Measurements from ENCODE around the gene PPP6R3. TPM values are rescaled to one million over a fixed set of nuclear protein-coding genes. Genes with fewer than 3 reads are reported as not detected.
A peak's percentile ranks its signal among the peaks of the same experiment; 100 is the strongest.

PPP6R3 gene
- total RNA-seq, 1 experiment from 2014 or later: 129 TPM

DNA sequence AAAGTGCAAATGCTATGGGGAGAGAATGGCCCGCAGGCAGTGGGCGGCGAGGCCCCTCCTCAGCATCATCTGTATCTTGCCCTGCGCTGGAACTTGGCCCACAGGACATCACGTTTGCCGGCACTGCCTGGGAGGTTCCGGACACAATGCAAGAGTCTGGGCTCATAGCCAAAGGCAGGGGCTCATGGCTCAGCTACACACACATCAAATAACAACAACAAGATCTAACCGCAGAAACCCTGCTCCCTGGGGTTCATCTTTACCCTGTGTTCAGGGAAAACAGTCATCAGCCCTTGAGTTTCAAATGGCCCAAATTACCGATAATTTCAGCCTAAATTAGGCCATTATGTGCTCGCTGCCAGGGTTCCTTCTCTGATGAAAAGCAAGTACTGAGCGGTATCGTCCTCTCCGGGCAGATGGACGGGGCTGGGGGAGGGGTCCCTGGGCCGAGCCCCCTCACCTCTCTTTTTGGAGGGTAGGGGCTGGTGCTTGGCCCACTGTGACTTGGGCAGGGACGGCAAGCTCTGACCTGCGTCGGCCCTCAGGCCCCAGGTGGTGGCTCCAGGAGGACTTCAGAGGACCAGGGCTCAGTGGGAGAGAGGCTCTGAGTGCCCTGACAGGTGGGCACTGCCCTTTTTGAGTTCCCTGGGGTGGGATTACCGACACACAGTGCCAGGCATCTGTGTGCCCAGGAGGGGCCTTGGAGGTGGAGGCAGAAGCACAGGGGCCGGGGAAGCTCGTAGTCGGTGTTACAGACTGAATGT is 198.8 kb downstream of the PPP6R3 start:
- BruUV-seq (replicated peaks): no TSS peak
- Histone ChIP-seq H3K79me2 (ENCODE audit: low read depth) (no peaks in the 10 kb centered on the region), H4K20me1 (ENCODE audit: insufficient read depth) (no peaks in the 10 kb centered on the region), H3K9me3 (ENCODE audit: insufficient read depth, low read depth) (no peaks in the 10 kb centered on the region), H3K27me3 (ENCODE audit: insufficient read depth, low read depth) (peaks cover 93% of the 10 kb centered on the region), H3K9me2 (ENCODE audit: insufficient read depth) (no peaks in the 10 kb centered on the region), H3K36me3 (ENCODE audit: low read depth) (no peaks in the 10 kb centered on the region), H3K4me3 (no peak overlapping the region), H2AFZ (no peak overlapping the region), H3K27ac (no peak overlapping the region), H3K4me1 (replicated peaks; ENCODE audit: insufficient read depth) (no peaks in the 10 kb centered on the region), H3K4me2 (no peak overlapping the region), H3F3A (ENCODE audit: insufficient read depth, low read depth) (no peaks in the 10 kb centered on the region)
- intact Hi-C loops (cut with micrococcal nuclease; ENCODE audit: unreplicated experiment): no loop called here
- TF ChIP-seq, protein P1, sequence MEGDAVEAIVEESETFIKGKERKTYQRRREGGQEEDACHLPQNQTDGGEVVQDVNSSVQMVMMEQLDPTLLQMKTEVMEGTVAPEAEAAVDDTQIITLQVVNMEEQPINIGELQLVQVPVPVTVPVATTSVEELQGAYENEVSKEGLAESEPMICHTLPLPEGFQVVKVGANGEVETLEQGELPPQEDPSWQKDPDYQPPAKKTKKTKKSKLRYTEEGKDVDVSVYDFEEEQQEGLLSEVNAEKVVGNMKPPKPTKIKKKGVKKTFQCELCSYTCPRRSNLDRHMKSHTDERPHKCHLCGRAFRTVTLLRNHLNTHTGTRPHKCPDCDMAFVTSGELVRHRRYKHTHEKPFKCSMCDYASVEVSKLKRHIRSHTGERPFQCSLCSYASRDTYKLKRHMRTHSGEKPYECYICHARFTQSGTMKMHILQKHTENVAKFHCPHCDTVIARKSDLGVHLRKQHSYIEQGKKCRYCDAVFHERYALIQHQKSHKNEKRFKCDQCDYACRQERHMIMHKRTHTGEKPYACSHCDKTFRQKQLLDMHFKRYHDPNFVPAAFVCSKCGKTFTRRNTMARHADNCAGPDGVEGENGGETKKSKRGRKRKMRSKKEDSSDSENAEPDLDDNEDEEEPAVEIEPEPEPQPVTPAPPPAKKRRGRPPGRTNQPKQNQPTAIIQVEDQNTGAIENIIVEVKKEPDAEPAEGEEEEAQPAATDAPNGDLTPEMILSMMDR (conservative IDR thresholded peaks at IDR 0.05): no peak
- no peak for TF ChIP-seq EZH2 (IDR thresholded peaks at IDR 0.05; ENCODE audit: low read depth)
- CTCF ChIA-PET: interaction anchor here (0.7 kb wide), 1 partner anchor 68 kb away, joined by 5 read pairs; no protein-coding TSS in a partner anchor
- POLR2A ChIA-PET (ENCODE audit: unreplicated experiment): interaction anchor here (0.6 to 0.7 kb wide), 4 partner anchors 87 to 1045 kb away, joined by 3 to 8 read pairs (median 4); no protein-coding TSS in a partner anchor
- DNase-seq: peak; percentile 39 to 66

DNA sequence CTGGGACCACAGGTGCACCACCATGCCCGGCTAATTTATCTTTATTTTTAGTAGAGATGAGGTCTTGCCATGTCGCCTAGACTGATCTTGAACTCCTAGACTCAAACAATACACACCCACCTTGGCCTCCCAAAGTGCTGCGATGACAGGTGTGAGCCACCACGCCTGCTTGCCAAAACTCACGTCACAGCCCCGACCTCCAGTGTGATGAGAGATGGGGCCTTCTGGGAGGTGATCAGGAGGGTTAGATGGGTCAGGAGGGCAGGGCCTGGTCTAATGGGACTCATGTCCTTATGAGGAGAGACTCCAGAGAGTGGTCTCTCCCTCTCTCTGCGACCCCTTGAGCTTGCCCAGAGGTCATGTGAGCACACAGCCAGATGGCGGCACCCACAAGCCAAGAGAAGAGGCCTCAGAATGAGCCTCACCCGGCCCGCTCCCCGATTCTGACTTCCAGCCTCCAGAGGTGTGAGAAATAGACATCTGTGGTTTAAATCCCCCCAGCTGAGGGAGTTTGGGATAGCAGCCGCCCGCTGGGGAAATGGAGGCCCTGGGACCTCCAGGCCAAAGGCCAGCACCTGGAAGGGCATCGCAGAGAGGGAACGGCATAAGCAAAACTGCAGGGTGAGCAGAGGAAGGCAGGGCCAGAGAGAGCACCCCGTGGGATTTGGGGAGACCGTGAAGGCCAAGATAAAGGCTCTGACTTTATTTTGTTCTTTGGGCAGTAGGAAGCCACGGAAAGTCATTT is 199.7 kb downstream of the PPP6R3 start:
- no peak overlapping the region for H3K4me2 ChIP-seq
- H3K79me2 ChIP-seq (ENCODE audit: low read depth): no peaks in the 10 kb centered on the region
- no peaks in the 10 kb centered on the region for H3F3A ChIP-seq (ENCODE audit: insufficient read depth, low read depth)
- no peaks in the 10 kb centered on the region for H3K9me3 ChIP-seq (ENCODE audit: insufficient read depth, low read depth)
- no peaks in the 10 kb centered on the region for H3K9me2 ChIP-seq (ENCODE audit: insufficient read depth)
- H3K4me1 ChIP-seq (replicated peaks; ENCODE audit: insufficient read depth): no peaks in the 10 kb centered on the region
- H3K27me3 ChIP-seq (ENCODE audit: insufficient read depth, low read depth): peaks cover 93% of the 10 kb centered on the region
- CTCF ChIA-PET: no interaction called here
- intact Hi-C loops (cut with micrococcal nuclease; ENCODE audit: unreplicated experiment): no loop called here
- H3K4me3 ChIP-seq: no peak overlapping the region
- no peak overlapping the region for H3K27ac ChIP-seq
- H2AFZ ChIP-seq: no peak overlapping the region
- H3K36me3 ChIP-seq (ENCODE audit: low read depth): no peaks in the 10 kb centered on the region
- TF ChIP-seq, protein P1 (conservative IDR thresholded peaks at IDR 0.05): no peak
- TF ChIP-seq EZH2 (IDR thresholded peaks at IDR 0.05; ENCODE audit: low read depth): no peak
- H4K20me1 ChIP-seq (ENCODE audit: insufficient read depth): no peaks in the 10 kb centered on the region
- BruUV-seq (replicated peaks): no TSS peak
- peak in 1 of 2 experiments; percentile 29 for DNase-seq
- POLR2A ChIA-PET (ENCODE audit: unreplicated experiment): no interaction called here

DNA sequence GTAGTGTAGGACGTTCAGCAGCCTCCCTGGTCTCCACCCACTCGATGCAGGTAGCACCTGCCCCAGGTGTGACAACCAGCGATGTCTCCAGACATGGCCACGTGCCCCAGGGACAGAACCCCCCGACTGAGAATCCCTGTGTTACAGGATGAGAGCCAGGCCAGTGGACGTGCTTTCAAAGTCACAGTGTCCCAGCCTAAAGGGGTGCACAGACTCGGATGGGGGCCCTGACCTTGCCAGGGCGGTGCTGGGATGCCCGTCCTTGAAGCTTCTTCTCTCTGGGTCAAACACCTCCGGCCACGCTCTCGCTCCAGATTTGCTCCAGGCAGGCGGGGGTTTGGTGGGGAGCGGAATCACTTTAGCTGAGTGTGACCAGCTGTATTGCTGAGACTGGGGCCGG is 200.5 kb downstream of the PPP6R3 start:
- Histone ChIP-seq H3K9me2 (ENCODE audit: insufficient read depth) (no peaks in the 10 kb centered on the region), H2AFZ (no peak overlapping the region), H3K9me3 (ENCODE audit: insufficient read depth, low read depth) (no peaks in the 10 kb centered on the region), H4K20me1 (ENCODE audit: insufficient read depth) (no peaks in the 10 kb centered on the region), H3K36me3 (ENCODE audit: low read depth) (no peaks in the 10 kb centered on the region), H3K27me3 (ENCODE audit: insufficient read depth, low read depth) (peaks cover 92% of the 10 kb centered on the region), H3K4me1 (replicated peaks; ENCODE audit: insufficient read depth) (no peaks in the 10 kb centered on the region), H3K79me2 (ENCODE audit: low read depth) (no peaks in the 10 kb centered on the region), H3K4me2 (no peak overlapping the region), H3K27ac (no peak overlapping the region), H3K4me3 (no peak overlapping the region), H3F3A (ENCODE audit: insufficient read depth, low read depth) (no peaks in the 10 kb centered on the region)
- no TSS peak for BruUV-seq (replicated peaks)
- no peak for TF ChIP-seq EZH2 (IDR thresholded peaks at IDR 0.05; ENCODE audit: low read depth)
- TF ChIP-seq, protein P1 (conservative IDR thresholded peaks at IDR 0.05): no peak
- intact Hi-C loops (cut with micrococcal nuclease; ENCODE audit: unreplicated experiment): no loop called here
- CTCF ChIA-PET: no interaction called here
- POLR2A ChIA-PET (ENCODE audit: unreplicated experiment): no interaction called here
- peak in 1 of 2 experiments; percentile 30 for DNase-seq
